Vagina (tissue), 2 donors: Measurements from ENCODE around the gene DKKL1.

Experiments used
- POLR2A ChIP-seq, 2 donors: fragments of 450-650 bp; IDR thresholded peaks; one replicate each; pipeline ENCODE4 v1.6.1; 2017; ENCODE audit warnings: antibody characterized with exemption in 2 of 2, mild to moderate bottlenecking in 2 of 2, moderate library complexity in 2 of 2
- POLR2AphosphoS5 ChIP-seq, 2 donors: sonication (generic); formaldehyde crosslinking; IDR thresholded peaks; one replicate each; pipeline ENCODE4 v1.9.0; 2017; ENCODE audit warnings: antibody characterized with exemption in 2 of 2, mild to moderate bottlenecking in 2 of 2, low read depth in 1 of 2; ENCODE audit not compliant: insufficient read depth in 1 of 2
- TF ChIP-seq, protein P1 (sequence below), 3 experiments: fragments of 450-650 bp in 2 of 3; fragments of 200-600 bp in 1 of 3; sonication (generic) in 1 of 3; IDR thresholded peaks; one replicate each; pipeline ENCODE4 v1.5.1; 2017 to 2019; ENCODE audit warnings: antibody characterized with exemption in 3 of 3, mild to moderate bottlenecking in 2 of 3, moderate library complexity in 2 of 3

DNA sequence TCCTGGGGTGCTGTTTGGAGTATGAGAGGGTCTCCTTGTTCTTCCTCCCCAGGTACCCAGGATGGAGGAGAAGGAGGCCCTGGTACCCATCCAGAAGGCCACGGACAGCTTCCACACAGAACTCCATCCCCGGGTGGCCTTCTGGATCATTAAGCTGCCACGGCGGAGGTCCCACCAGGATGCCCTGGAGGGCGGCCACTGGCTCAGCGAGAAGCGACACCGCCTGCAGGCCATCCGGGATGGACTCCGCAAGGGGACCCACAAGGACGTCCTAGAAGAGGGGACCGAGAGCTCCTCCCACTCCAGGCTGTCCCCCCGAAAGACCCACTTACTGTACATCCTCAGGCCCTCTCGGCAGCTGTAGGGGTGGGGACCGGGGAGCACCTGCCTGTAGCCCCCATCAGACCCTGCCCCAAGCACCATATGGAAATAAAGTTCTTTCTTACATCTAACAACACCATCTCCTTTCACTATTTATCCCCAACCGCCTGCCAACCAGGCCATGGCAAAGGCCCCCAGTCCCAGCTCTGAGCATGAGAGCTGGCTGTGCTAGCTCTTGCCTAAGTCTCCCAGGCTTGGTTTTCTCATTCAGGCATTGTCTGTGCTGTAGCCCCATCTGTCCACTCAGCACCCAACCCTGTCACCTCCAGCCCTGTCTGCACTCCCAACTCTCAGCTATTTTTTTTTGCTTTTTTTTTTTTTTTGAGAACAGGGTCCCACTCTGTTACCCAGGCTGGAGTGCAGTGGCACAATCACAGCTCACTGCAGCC, 11.2 kb downstream of the DKKL1 start:
- TF ChIP-seq POLR2A (IDR thresholded peaks at IDR 0.05) = no peak
- TF ChIP-seq, protein P1, sequence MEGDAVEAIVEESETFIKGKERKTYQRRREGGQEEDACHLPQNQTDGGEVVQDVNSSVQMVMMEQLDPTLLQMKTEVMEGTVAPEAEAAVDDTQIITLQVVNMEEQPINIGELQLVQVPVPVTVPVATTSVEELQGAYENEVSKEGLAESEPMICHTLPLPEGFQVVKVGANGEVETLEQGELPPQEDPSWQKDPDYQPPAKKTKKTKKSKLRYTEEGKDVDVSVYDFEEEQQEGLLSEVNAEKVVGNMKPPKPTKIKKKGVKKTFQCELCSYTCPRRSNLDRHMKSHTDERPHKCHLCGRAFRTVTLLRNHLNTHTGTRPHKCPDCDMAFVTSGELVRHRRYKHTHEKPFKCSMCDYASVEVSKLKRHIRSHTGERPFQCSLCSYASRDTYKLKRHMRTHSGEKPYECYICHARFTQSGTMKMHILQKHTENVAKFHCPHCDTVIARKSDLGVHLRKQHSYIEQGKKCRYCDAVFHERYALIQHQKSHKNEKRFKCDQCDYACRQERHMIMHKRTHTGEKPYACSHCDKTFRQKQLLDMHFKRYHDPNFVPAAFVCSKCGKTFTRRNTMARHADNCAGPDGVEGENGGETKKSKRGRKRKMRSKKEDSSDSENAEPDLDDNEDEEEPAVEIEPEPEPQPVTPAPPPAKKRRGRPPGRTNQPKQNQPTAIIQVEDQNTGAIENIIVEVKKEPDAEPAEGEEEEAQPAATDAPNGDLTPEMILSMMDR (IDR thresholded peaks at IDR 0.05) = no peak
- no peak for TF ChIP-seq POLR2AphosphoS5 (IDR thresholded peaks at IDR 0.05; ENCODE audit: insufficient read depth in 1 of 2, low read depth in 1 of 2)
